ENCODE results near the gene SCG5. TPM values are rescaled to one million over a fixed set of nuclear protein-coding genes. Genes with fewer than 3 reads are reported as not detected.

Gene SCG5
- total RNA-seq, 1 experiment from 2014 or later = 1.8 TPM

- Histone ChIP-seq H3K27ac (ENCODE audit: low read length) (no peak overlapping the region), H3K27me3 (ENCODE audit: low read length) (no peaks in the 10 kb centered on the region), H3K9me2 (replicated peaks; ENCODE audit: insufficient read depth, low read length) (no peaks in the 10 kb centered on the region)
Measured at GRCh38 chr15:32691689-32692038, 50.2 kb downstream of the SCG5 start.

GRCh38 chr15:32692286-32692685, 50.8 kb downstream of the SCG5 start:
- no peak overlapping the region for H3K4me2 ChIP-seq (ENCODE audit: low read depth, low read length, poor library complexity, severe bottlenecking)
- no peak for DNase-seq
- H3K4me1 ChIP-seq (ENCODE audit: low read length) = no peaks in the 10 kb centered on the region
- H3K79me2 ChIP-seq (ENCODE audit: low read length) = no peaks in the 10 kb centered on the region
- H3K27ac ChIP-seq (ENCODE audit: low read length) = no peak overlapping the region
- no peak overlapping the region for H2AFZ ChIP-seq (ENCODE audit: low read length)
- H3K4me3 ChIP-seq (ENCODE audit: low read length) = no peak overlapping the region
- no peaks in the 10 kb centered on the region for H3K9me2 ChIP-seq (replicated peaks; ENCODE audit: insufficient read depth, low read length)
- no peak overlapping the region for H3K9ac ChIP-seq (ENCODE audit: low read length)
- no peaks in the 10 kb centered on the region for H3K9me3 ChIP-seq (ENCODE audit: low read length)
- H3K27me3 ChIP-seq (ENCODE audit: low read length) = no peaks in the 10 kb centered on the region
- H4K20me1 ChIP-seq (ENCODE audit: insufficient read depth, low read depth, low read length) = no peaks in the 10 kb centered on the region
- H3K36me3 ChIP-seq (ENCODE audit: insufficient read depth, low read length) = no peaks in the 10 kb centered on the region

More at GRCh38 chr15:32691689-32692038, 50.2 kb downstream of the SCG5 start:
- DNase-seq = no peak
- no peak overlapping the region for H2AFZ ChIP-seq (ENCODE audit: low read length)
- no peak overlapping the region for H3K4me2 ChIP-seq (ENCODE audit: low read depth, low read length, poor library complexity, severe bottlenecking)
- H3K4me3 ChIP-seq (ENCODE audit: low read length) = no peak overlapping the region
- no peaks in the 10 kb centered on the region for H3K4me1 ChIP-seq (ENCODE audit: low read length)
- H3K36me3 ChIP-seq (ENCODE audit: insufficient read depth, low read length) = no peaks in the 10 kb centered on the region
- no peaks in the 10 kb centered on the region for H4K20me1 ChIP-seq (ENCODE audit: insufficient read depth, low read depth, low read length)
- H3K9me3 ChIP-seq (ENCODE audit: low read length) = no peaks in the 10 kb centered on the region
- H3K9ac ChIP-seq (ENCODE audit: low read length) = no peak overlapping the region
- no peaks in the 10 kb centered on the region for H3K79me2 ChIP-seq (ENCODE audit: low read length)

GRCh38 chr15:32694222-32694983, 52.9 kb downstream of the SCG5 start:
- H3K4me2 ChIP-seq (ENCODE audit: low read depth, low read length, poor library complexity, severe bottlenecking) = no peak overlapping the region
- no peak overlapping the region for H3K27ac ChIP-seq (ENCODE audit: low read length)
- H3K9me2 ChIP-seq (replicated peaks; ENCODE audit: insufficient read depth, low read length) = no peaks in the 10 kb centered on the region
- DNase-seq = no peak
- no peaks in the 10 kb centered on the region for H3K36me3 ChIP-seq (ENCODE audit: insufficient read depth, low read length)
- H3K27me3 ChIP-seq (ENCODE audit: low read length) = no peaks in the 10 kb centered on the region
- H3K9me3 ChIP-seq (ENCODE audit: low read length) = no peaks in the 10 kb centered on the region
- no peaks in the 10 kb centered on the region for H3K79me2 ChIP-seq (ENCODE audit: low read length)
- H3K9ac ChIP-seq (ENCODE audit: low read length) = no peak overlapping the region
- no peak overlapping the region for H2AFZ ChIP-seq (ENCODE audit: low read length)
- H3K4me3 ChIP-seq (ENCODE audit: low read length) = no peak overlapping the region
- no peaks in the 10 kb centered on the region for H3K4me1 ChIP-seq (ENCODE audit: low read length)
- no peaks in the 10 kb centered on the region for H4K20me1 ChIP-seq (ENCODE audit: insufficient read depth, low read depth, low read length)

- Histone ChIP-seq H3K4me1 (ENCODE audit: low read length) (no peaks in the 10 kb centered on the region), H3K79me2 (ENCODE audit: low read length) (no peaks in the 10 kb centered on the region), H3K9me3 (ENCODE audit: low read length) (no peaks in the 10 kb centered on the region), H3K27ac (ENCODE audit: low read length) (no peak overlapping the region), H3K9ac (ENCODE audit: low read length) (no peak overlapping the region), H3K27me3 (ENCODE audit: low read length) (no peaks in the 10 kb centered on the region), H3K4me2 (ENCODE audit: low read depth, low read length, poor library complexity, severe bottlenecking) (no peak overlapping the region), H3K4me3 (ENCODE audit: low read length) (no peak overlapping the region), H2AFZ (ENCODE audit: low read length) (no peak overlapping the region), H4K20me1 (ENCODE audit: insufficient read depth, low read depth, low read length) (no peaks in the 10 kb centered on the region), H3K36me3 (ENCODE audit: insufficient read depth, low read length) (no peaks in the 10 kb centered on the region), H3K9me2 (replicated peaks; ENCODE audit: insufficient read depth, low read length) (no peaks in the 10 kb centered on the region)
- no peak for DNase-seq
Measured at GRCh38 chr15:32698773-32699390, 57.4 kb downstream of the SCG5 start.

GRCh38 chr15:32700501-32701150, 59.1 kb downstream of the SCG5 start:
- H3K9me2 ChIP-seq (replicated peaks; ENCODE audit: insufficient read depth, low read length) = no peaks in the 10 kb centered on the region
- no peak for DNase-seq
- H3K9me3 ChIP-seq (ENCODE audit: low read length) = no peaks in the 10 kb centered on the region
- no peak overlapping the region for H3K9ac ChIP-seq (ENCODE audit: low read length)
- no peaks in the 10 kb centered on the region for H3K4me1 ChIP-seq (ENCODE audit: low read length)
- no peaks in the 10 kb centered on the region for H4K20me1 ChIP-seq (ENCODE audit: insufficient read depth, low read depth, low read length)
- no peak overlapping the region for H2AFZ ChIP-seq (ENCODE audit: low read length)
- no peaks in the 10 kb centered on the region for H3K79me2 ChIP-seq (ENCODE audit: low read length)
- H3K27me3 ChIP-seq (ENCODE audit: low read length) = no peaks in the 10 kb centered on the region
- no peak overlapping the region for H3K4me2 ChIP-seq (ENCODE audit: low read depth, low read length, poor library complexity, severe bottlenecking)
- H3K27ac ChIP-seq (ENCODE audit: low read length) = no peak overlapping the region
- no peak overlapping the region for H3K4me3 ChIP-seq (ENCODE audit: low read length)
- no peaks in the 10 kb centered on the region for H3K36me3 ChIP-seq (ENCODE audit: insufficient read depth, low read length)

- H3K9ac ChIP-seq (ENCODE audit: low read length) = no peak overlapping the region
- H3K9me3 ChIP-seq (ENCODE audit: low read length) = no peaks in the 10 kb centered on the region
- no peak overlapping the region for H2AFZ ChIP-seq (ENCODE audit: low read length)
- no peaks in the 10 kb centered on the region for H3K79me2 ChIP-seq (ENCODE audit: low read length)
- no peaks in the 10 kb centered on the region for H3K4me1 ChIP-seq (ENCODE audit: low read length)
- no peaks in the 10 kb centered on the region for H3K27me3 ChIP-seq (ENCODE audit: low read length)
- H3K36me3 ChIP-seq (ENCODE audit: insufficient read depth, low read length) = no peaks in the 10 kb centered on the region
- H3K27ac ChIP-seq (ENCODE audit: low read length) = no peak overlapping the region
- no peak for DNase-seq
- H4K20me1 ChIP-seq (ENCODE audit: insufficient read depth, low read depth, low read length) = no peaks in the 10 kb centered on the region
- H3K4me3 ChIP-seq (ENCODE audit: low read length) = no peak overlapping the region
- no peaks in the 10 kb centered on the region for H3K9me2 ChIP-seq (replicated peaks; ENCODE audit: insufficient read depth, low read length)
- no peak overlapping the region for H3K4me2 ChIP-seq (ENCODE audit: low read depth, low read length, poor library complexity, severe bottlenecking)
Measured at GRCh38 chr15:32701863-32702262, 60.4 kb downstream of the SCG5 start.

- no peak overlapping the region for H3K4me3 ChIP-seq (ENCODE audit: low read length)
- no peaks in the 10 kb centered on the region for H3K27me3 ChIP-seq (ENCODE audit: low read length)
- H3K9me3 ChIP-seq (ENCODE audit: low read length) = no peaks in the 10 kb centered on the region
- no peak overlapping the region for H3K27ac ChIP-seq (ENCODE audit: low read length)
- H3K9me2 ChIP-seq (replicated peaks; ENCODE audit: insufficient read depth, low read length) = no peaks in the 10 kb centered on the region
- H3K79me2 ChIP-seq (ENCODE audit: low read length) = no peaks in the 10 kb centered on the region
- H3K36me3 ChIP-seq (ENCODE audit: insufficient read depth, low read length) = no peaks in the 10 kb centered on the region
- no peak overlapping the region for H3K9ac ChIP-seq (ENCODE audit: low read length)
- H3K4me1 ChIP-seq (ENCODE audit: low read length) = no peaks in the 10 kb centered on the region
- H3K4me2 ChIP-seq (ENCODE audit: low read depth, low read length, poor library complexity, severe bottlenecking) = no peak overlapping the region
- H4K20me1 ChIP-seq (ENCODE audit: insufficient read depth, low read depth, low read length) = no peaks in the 10 kb centered on the region
- H2AFZ ChIP-seq (ENCODE audit: low read length) = no peak overlapping the region
- DNase-seq = no peak
Measured at GRCh38 chr15:32704395-32704981, 63.0 kb downstream of the SCG5 start.

GRCh38 chr15:32705446-32705845, 63.9 kb downstream of the SCG5 start:
- no peak overlapping the region for H3K9ac ChIP-seq (ENCODE audit: low read length)
- H4K20me1 ChIP-seq (ENCODE audit: insufficient read depth, low read depth, low read length) = no peaks in the 10 kb centered on the region
- no peaks in the 10 kb centered on the region for H3K27me3 ChIP-seq (ENCODE audit: low read length)
- H3K36me3 ChIP-seq (ENCODE audit: insufficient read depth, low read length) = no peaks in the 10 kb centered on the region
- H3K4me2 ChIP-seq (ENCODE audit: low read depth, low read length, poor library complexity, severe bottlenecking) = no peak overlapping the region
- H3K79me2 ChIP-seq (ENCODE audit: low read length) = no peaks in the 10 kb centered on the region
- H3K9me2 ChIP-seq (replicated peaks; ENCODE audit: insufficient read depth, low read length) = no peaks in the 10 kb centered on the region
- no peak overlapping the region for H3K4me3 ChIP-seq (ENCODE audit: low read length)
- no peak for DNase-seq
- H3K9me3 ChIP-seq (ENCODE audit: low read length) = no peaks in the 10 kb centered on the region
- H2AFZ ChIP-seq (ENCODE audit: low read length) = no peak overlapping the region
- H3K27ac ChIP-seq (ENCODE audit: low read length) = no peak overlapping the region
- no peaks in the 10 kb centered on the region for H3K4me1 ChIP-seq (ENCODE audit: low read length)
